ENCODE results near the gene CSGALNACT2. TPM values are rescaled to one million over a fixed set of nuclear protein-coding genes. Genes with fewer than 3 reads are reported as not detected.

CSGALNACT2 gene
- total and polyA plus RNA-seq, 9 of the 15 experiments (the other 6 are each of a cell fraction or from before 2014, with no cell fraction given), result 1.4 to 7.3 (median 3.5) TPM

GRCh38 chr10:43128331-43128730 is 9.9 kb upstream of the CSGALNACT2 start:
- H3K79me2 ChIP-seq (ENCODE audit: control insufficient read depth, insufficient read depth, low read length), result no peaks in the 10 kb centered on the region
- H2AFZ ChIP-seq (ENCODE audit: low read depth, low read length), result no peak overlapping the region
- DNase-seq (ENCODE audit: extremely low read depth in 1 of 4, low spot score in 3 of 4), result no peak
- H3K36me3 ChIP-seq (ENCODE audit: control insufficient read depth, insufficient read depth, low read length), result no peaks in the 10 kb centered on the region
- H3K4me1 ChIP-seq (replicated peaks in 1 of 2; ENCODE audit: control insufficient read depth in 2 of 2, insufficient read depth in 2 of 2, low read length in 2 of 2), result peaks cover 2 to 9% of the 10 kb centered on the region in 2 experiments; a peak in 2 of 5 replicates
- no peak for ATAC-seq
- no peaks in the 10 kb centered on the region for H3K9me1 ChIP-seq (ENCODE audit: control insufficient read depth, insufficient read depth, low read length)
- H3K4me3 ChIP-seq, result no peak overlapping the region
- no peaks in the 10 kb centered on the region for H3K9me3 ChIP-seq (replicated peaks; ENCODE audit: control insufficient read depth, insufficient read depth, low read depth, low read length)
- no peak overlapping the region for H3K9ac ChIP-seq (ENCODE audit: insufficient read depth in 1 of 2, low read depth in 2 of 2, low read length in 2 of 2)
- peaks cover 43 to 67% of the 10 kb centered on the region in 2 experiments for H3K27me3 ChIP-seq (ENCODE audit: control insufficient read depth in 2 of 2, insufficient read depth in 2 of 2, low read length in 2 of 2)
- no peak overlapping the region for H3K27ac ChIP-seq (ENCODE audit: extremely low read depth, low read depth, low read length)
- FAIRE-seq, result peak; percentile 29
- no peaks in the 10 kb centered on the region for H4K20me1 ChIP-seq (replicated peaks; ENCODE audit: control insufficient read depth, insufficient read depth, low read length)
- ChIA-PET CTCF (ENCODE audit: low intra/inter-chr PET ratio) (no interaction called here), POLR2A (no interaction called here)
- intact Hi-C loops (cut with micrococcal nuclease), result no loop called here
- WGBS (ENCODE audit: insufficient coverage, low coverage, missing lambda C conversion rate), result 1% methylated on average over 8 of the region's 8 CpGs
- in situ Hi-C loops (cut with MboI), result no loop called here
- TF ChIP-seq ZNF592 (IDR thresholded peaks at IDR 0.05) (no peak), ZNF449 (CRISPR knock-in tag; IDR thresholded peaks at IDR 0.05) (no peak), DPF2 (IDR thresholded peaks at IDR 0.05) (no peak), MNT (conservative IDR thresholded peaks at IDR 0.05) (no peak), BRF2 (IDR thresholded peaks at IDR 0.05; ENCODE audit: borderline replicate concordance, insufficient read depth, insufficient read length) (no peak), SMARCA5 (IDR thresholded peaks at IDR 0.05) (no peak)
- BruUV-seq (replicated peaks), result no TSS peak
- H3K4me2 ChIP-seq (ENCODE audit: insufficient read depth, low read length), result no peak overlapping the region
